HG02588 (cell line): ENCODE data around the gene PHF14.
A peak's percentile ranks its signal among the peaks of the same experiment; 100 is the strongest.

Source experiments
- ATAC-seq: cut with Tn5 transposase; IDR thresholded peaks from one replicate; pipeline ENCODE4 v1.9.1; 2021; ENCODE audit warnings: mild to moderate bottlenecking, moderate library complexity; ENCODE audit not compliant: unreplicated experiment

Gene PHF14

GRCh38 chr7:11206177-11206899 lies 232.7 kb downstream of the PHF14 start:
- ATAC-seq = no peak

DNA sequence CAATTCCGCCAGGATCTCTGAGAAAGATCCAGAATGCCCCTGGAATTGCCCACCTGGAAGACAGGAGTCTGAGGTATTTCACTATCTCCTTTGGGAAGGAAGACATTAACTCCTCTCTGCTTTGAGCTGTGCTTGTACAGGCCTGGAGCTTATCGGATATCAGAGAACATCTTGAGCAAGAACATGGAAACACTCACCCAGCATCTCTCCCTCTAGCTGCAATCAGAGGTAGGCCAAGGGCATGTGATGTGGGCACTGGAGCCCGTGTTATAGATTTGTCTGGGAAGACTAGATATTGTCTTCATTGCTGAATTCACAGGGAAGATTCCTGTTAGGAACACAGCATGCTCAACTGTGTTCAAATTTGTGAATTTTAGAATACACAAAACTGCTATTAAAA lies 233.9 kb downstream of the PHF14 start:
- ATAC-seq = no peak

- no peak for ATAC-seq
These were observed 235.3 kb downstream of the PHF14 start for GRCh38 chr7:11208883-11209465.

DNA sequence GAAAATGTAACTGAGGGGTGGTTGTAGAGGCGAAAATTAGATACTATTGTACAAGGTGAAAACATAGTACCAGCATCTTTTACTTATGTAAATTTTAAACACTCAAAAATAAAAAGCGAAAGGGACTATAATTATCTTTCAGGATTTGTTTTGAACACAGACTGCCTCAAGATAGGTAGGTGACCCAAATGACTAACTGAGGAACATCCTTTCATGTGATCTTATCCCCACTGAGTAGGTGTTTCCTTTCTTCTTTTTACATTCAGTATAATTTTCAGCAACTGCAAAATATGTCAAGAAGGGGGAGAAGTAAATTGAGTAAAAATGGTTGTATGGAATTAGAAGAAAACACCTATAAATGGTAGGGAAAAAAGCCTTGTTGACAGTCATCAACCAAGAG lies 236.7 kb downstream of the PHF14 start:
- no peak for ATAC-seq

DNA sequence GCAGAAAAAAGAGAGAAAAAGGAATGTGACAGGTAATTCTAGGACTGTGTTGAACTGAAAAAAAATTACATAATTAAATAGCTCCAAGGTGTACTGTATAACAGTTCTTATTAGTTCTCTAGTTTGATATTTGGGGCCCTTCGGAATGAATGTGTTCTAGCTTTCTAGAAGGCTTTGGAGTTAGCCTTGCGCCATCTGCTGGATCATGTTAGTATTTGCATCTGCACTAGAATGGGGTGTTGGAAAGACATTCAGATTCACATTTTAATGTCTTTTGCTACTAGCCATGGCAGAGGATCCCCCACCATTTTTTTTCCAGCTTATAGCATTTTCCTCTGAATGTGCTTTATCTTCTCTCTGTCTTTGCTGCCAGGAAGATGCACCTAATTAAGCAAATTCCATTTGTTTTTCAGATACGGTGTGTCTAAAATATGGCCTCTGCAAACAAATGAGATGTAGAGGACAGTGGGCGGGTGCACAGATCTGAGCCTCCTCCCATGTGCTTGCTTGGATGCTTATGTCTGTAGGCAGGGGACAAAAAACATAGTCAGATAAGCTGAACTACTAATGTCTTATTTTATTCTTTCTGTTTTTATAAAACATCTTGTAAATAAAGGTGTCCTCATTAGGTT lies 238.5 kb downstream of the PHF14 start:
- ATAC-seq = peak; percentile 81

DNA sequence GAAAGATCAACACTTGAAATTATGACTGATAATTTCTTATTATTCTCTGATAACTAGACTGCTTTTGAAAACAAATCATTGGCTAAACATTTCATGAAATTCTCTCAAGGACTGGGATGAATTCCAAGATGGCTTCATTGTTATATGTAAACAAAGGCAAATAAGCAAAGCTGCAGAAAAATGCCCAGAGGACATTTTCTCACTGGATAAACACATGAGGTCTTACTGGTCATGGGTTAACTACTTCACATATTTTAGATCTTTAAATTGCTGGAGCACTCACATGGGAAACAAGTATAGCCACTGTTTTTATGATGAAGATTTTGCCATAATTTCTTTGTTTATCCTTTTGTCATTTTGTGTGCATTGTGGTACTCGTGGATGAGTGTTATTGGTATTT lies 239.1 kb downstream of the PHF14 start:
- ATAC-seq = no peak

DNA sequence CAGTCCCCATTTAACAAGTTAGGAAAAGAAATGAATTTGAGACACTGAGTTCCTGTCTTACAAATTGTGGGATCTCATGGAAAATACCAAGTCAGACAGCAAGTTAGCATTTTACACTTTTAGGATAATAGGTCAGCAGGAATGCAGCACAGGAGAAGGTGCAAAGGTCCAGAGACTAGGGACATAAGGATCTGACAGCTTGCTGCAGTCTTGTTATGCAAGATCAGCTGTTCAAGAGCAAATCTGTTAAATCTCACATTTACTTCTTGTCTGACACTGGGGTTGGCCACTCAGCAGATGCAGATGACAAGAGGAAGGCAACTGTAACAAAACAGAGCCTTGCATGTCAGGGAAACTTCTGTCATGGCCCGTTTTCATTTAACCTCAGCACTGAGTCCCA lies 239.6 kb downstream of the PHF14 start:
- no peak for ATAC-seq

- ATAC-seq = no peak
These were observed 242.6 kb downstream of the PHF14 start for GRCh38 chr7:11216276-11216675.

DNA sequence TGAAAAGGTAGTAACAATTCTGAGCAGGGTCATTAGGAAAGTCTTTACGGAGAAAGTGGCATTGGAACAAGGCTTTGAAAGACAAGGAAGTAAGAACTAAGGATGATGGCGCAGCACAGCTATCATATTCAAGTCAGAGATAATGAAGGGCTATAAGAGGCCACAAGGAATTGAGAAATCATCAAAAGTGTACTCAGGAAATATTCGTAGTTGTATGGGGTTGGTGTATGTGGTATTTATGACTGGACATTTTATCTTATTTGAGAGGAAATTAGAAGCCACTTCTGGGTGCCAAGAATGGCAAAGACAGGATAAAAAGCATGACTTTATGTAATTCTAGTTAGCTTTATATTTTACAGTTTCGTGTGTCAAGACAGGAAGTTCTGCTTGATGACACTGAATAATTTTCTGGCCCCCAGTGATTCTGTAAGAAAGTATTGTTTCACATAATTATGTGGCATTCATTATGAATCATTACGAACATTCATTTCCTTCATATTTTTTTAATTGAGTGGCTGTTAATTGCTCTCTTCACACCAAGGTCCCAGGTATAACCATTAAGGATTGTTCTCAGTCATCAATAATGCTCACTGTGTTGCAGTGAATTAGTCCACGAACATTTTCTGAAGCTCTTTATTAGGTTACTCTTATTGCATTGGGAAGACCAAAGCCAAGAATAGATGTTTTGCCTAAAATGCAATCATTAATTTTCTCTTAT lies 244.3 kb downstream of the PHF14 start:
- no peak for ATAC-seq
